ENCODE results near the gene KDM2B.

GRCh38 chr12:121475279-121475678, 105.5 kb downstream of the KDM2B start:
- TF ChIP-seq CTCF (IDR thresholded peaks at IDR 0.05): no peak
- no peak for TF ChIP-seq POLR2A (IDR thresholded peaks at IDR 0.05)
